Skeletal muscle satellite cell (primary cell): ENCODE measurements around the gene CUX1.

ENCODE experiments used
- H3K27me3 ChIP-seq: 2 replicates; pipeline ENCODE4 v1.7.0; 2013; ENCODE audit warnings: low read length; ENCODE audit not compliant: control insufficient read depth, insufficient read depth
- H3K36me3 ChIP-seq: 2 replicates; pipeline ENCODE4 v1.7.0; 2013; ENCODE audit warnings: mild to moderate bottlenecking, control low read depth, low read length; ENCODE audit not compliant: insufficient read depth
- H3K4me1 ChIP-seq: 2 replicates; pipeline ENCODE4 v1.7.0; 2013; ENCODE audit warnings: low read length; ENCODE audit not compliant: control insufficient read depth, insufficient read depth
- H3K4me2 ChIP-seq: 2 replicates; pipeline ENCODE4 v1.7.0; 2013; ENCODE audit warnings: mild to moderate bottlenecking, low read length
- H3K4me3 ChIP-seq: 2 replicates; pipeline ENCODE4 v1.7.0; 2013; ENCODE audit warnings: low read length
- H3K9ac ChIP-seq: 2 replicates; pipeline ENCODE4 v1.7.0; 2013; ENCODE audit warnings: mild to moderate bottlenecking, low read depth, low read length, moderate library complexity
- H3K9me3 ChIP-seq: replicated peaks from 2 replicates; pipeline ENCODE4 v1.7.0; 2013; ENCODE audit warnings: mild to moderate bottlenecking, control low read depth, low read length

CUX1 gene

GRCh38 chr7:101941481-101942383, 124.3 kb downstream of the CUX1 start:
- Histone ChIP-seq H3K4me2 (no peak overlapping the region), H3K4me1 (peaks cover 21% of the 10 kb centered on the region), H3K27me3 (no peaks in the 10 kb centered on the region), H3K9me3 (no peaks in the 10 kb centered on the region), H3K4me3 (no peak overlapping the region), H3K36me3 (no peaks in the 10 kb centered on the region), H3K9ac (no peak overlapping the region)

- Histone ChIP-seq H3K27me3 (no peaks in the 10 kb centered on the region), H3K4me3 (no peak overlapping the region), H3K36me3 (no peaks in the 10 kb centered on the region), H3K4me1 (peaks cover 17% of the 10 kb centered on the region), H3K9ac (no peak overlapping the region), H3K4me2 (no peak overlapping the region), H3K9me3 (no peaks in the 10 kb centered on the region)
Measured at GRCh38 chr7:101942603-101943210, 125.3 kb downstream of the CUX1 start.

- H3K4me2 ChIP-seq, result no peak overlapping the region
- H3K9ac ChIP-seq, result no peak overlapping the region
- H3K4me1 ChIP-seq, result peaks cover 17% of the 10 kb centered on the region
- H3K9me3 ChIP-seq, result no peaks in the 10 kb centered on the region
- H3K27me3 ChIP-seq, result no peaks in the 10 kb centered on the region
- no peaks in the 10 kb centered on the region for H3K36me3 ChIP-seq
- no peak overlapping the region for H3K4me3 ChIP-seq
Measured at GRCh38 chr7:101943306-101943705, 125.9 kb downstream of the CUX1 start.

- H3K4me3 ChIP-seq, result no peak overlapping the region
- H3K4me2 ChIP-seq, result no peak overlapping the region
- H3K9ac ChIP-seq, result no peak overlapping the region
- H3K4me1 ChIP-seq, result peaks cover 17% of the 10 kb centered on the region
- H3K27me3 ChIP-seq, result no peaks in the 10 kb centered on the region
- H3K36me3 ChIP-seq, result no peaks in the 10 kb centered on the region
- H3K9me3 ChIP-seq, result no peaks in the 10 kb centered on the region
Measured at GRCh38 chr7:101943889-101944600, 126.6 kb downstream of the CUX1 start.

GRCh38 chr7:101944611-101945010, 127.2 kb downstream of the CUX1 start:
- H3K27me3 ChIP-seq, result no peaks in the 10 kb centered on the region
- H3K4me1 ChIP-seq, result peaks cover 17% of the 10 kb centered on the region
- no peaks in the 10 kb centered on the region for H3K36me3 ChIP-seq
- no peak overlapping the region for H3K4me3 ChIP-seq
- no peaks in the 10 kb centered on the region for H3K9me3 ChIP-seq
- no peak overlapping the region for H3K4me2 ChIP-seq
- no peak overlapping the region for H3K9ac ChIP-seq

- Histone ChIP-seq H3K4me3 (no peak overlapping the region), H3K4me2 (no peak overlapping the region), H3K9me3 (no peaks in the 10 kb centered on the region), H3K36me3 (no peaks in the 10 kb centered on the region), H3K27me3 (no peaks in the 10 kb centered on the region), H3K4me1 (peaks cover 17% of the 10 kb centered on the region), H3K9ac (no peak overlapping the region)
Measured at GRCh38 chr7:101945034-101945758, 127.8 kb downstream of the CUX1 start.

GRCh38 chr7:101947899-101948298, 130.5 kb downstream of the CUX1 start:
- peaks cover 9% of the 10 kb centered on the region for H3K4me1 ChIP-seq

GRCh38 chr7:101948650-101949049, 131.2 kb downstream of the CUX1 start:
- no peaks in the 10 kb centered on the region for H3K27me3 ChIP-seq
- H3K4me3 ChIP-seq, result no peak overlapping the region
- no peaks in the 10 kb centered on the region for H3K9me3 ChIP-seq
- no peak overlapping the region for H3K9ac ChIP-seq
- peaks cover 17% of the 10 kb centered on the region for H3K4me1 ChIP-seq
- H3K4me2 ChIP-seq, result no peak overlapping the region
- H3K36me3 ChIP-seq, result no peaks in the 10 kb centered on the region

More at GRCh38 chr7:101947899-101948298, 130.5 kb downstream of the CUX1 start:
- no peak overlapping the region for H3K4me2 ChIP-seq
- H3K27me3 ChIP-seq, result no peaks in the 10 kb centered on the region
- H3K36me3 ChIP-seq, result no peaks in the 10 kb centered on the region
- no peak overlapping the region for H3K9ac ChIP-seq
- no peak overlapping the region for H3K4me3 ChIP-seq
- no peaks in the 10 kb centered on the region for H3K9me3 ChIP-seq

- no peaks in the 10 kb centered on the region for H3K27me3 ChIP-seq
- H3K9me3 ChIP-seq, result no peaks in the 10 kb centered on the region
- no peak overlapping the region for H3K4me3 ChIP-seq
- H3K4me1 ChIP-seq, result peaks cover 21% of the 10 kb centered on the region
- no peak overlapping the region for H3K9ac ChIP-seq
- H3K4me2 ChIP-seq, result no peak overlapping the region
- H3K36me3 ChIP-seq, result no peaks in the 10 kb centered on the region
Measured at GRCh38 chr7:101950450-101951119, 133.2 kb downstream of the CUX1 start.

- H3K36me3 ChIP-seq, result no peaks in the 10 kb centered on the region
- H3K4me3 ChIP-seq, result no peak overlapping the region
- H3K4me2 ChIP-seq, result no peak overlapping the region
- H3K27me3 ChIP-seq, result no peaks in the 10 kb centered on the region
- H3K4me1 ChIP-seq, result peaks cover 21% of the 10 kb centered on the region
- no peak overlapping the region for H3K9ac ChIP-seq
- H3K9me3 ChIP-seq, result no peaks in the 10 kb centered on the region
Measured at GRCh38 chr7:101951757-101952156, 134.3 kb downstream of the CUX1 start.
